Caco-2 (cell line): ENCODE measurements around the gene OR6K3. TPM values are rescaled to one million over a fixed set of nuclear protein-coding genes. Genes with fewer than 3 reads are reported as not detected.

Experiments
- BruUV-seq: library from RNA; stranded (reverse); fragments of 400-500 nt; replicated peaks from 2 replicates; lab custom pipeline; 2021; lab: Mats Ljungman, UMichigan
- CTCF ChIA-PET: fragments of 300-600 bp; sonication (Branson Sonifier 250); formaldehyde crosslinking; loops from one replicate; lab custom pipeline; 2022; ENCODE audit warnings: antibody characterized with exemption; lab: Charles Lee
- POLR2A ChIA-PET: fragments of 300-600 bp; sonication (Branson Sonifier 250); formaldehyde crosslinking; loops from one replicate; lab custom pipeline; 2022; ENCODE audit warnings: antibody characterized with exemption; lab: Charles Lee
- DNase-seq, 2 experiments: peaks; one replicate each; pipeline versions ENCODE4 v3.0.0 to v3.0.0-alpha.2; 2020 to 2022
- H3K27me3 ChIP-seq: replicated peaks from 2 replicates; pipeline ENCODE4 v1.6.0; 2011; ENCODE audit warnings: low read length; ENCODE audit not compliant: control insufficient read depth, insufficient read depth
- H3K36me3 ChIP-seq: 2 replicates; pipeline ENCODE4 v1.5.1; 2011; ENCODE audit warnings: low read length; ENCODE audit not compliant: control insufficient read depth, insufficient read depth
- H3K4me1 ChIP-seq: fragments of 250-450 bp; sonication (Bioruptor Pico); 2 replicates; pipeline ENCODE4 v1.5.1; 2020; ENCODE audit warnings: mild to moderate bottlenecking
- H3K4me3 ChIP-seq: 2 replicates; pipeline ENCODE4 v1.5.1; 2011; ENCODE audit warnings: low read depth, mild to moderate bottlenecking, control low read depth, low read length
- H3K9me3 ChIP-seq: fragments of 250-450 bp; sonication (Bioruptor Pico); 2 replicates; pipeline ENCODE4 v1.5.1; 2020; ENCODE audit warnings: mild to moderate bottlenecking, moderate library complexity
- H3K27ac Mint-ChIP-seq: one replicate; pipeline ENCODE4 v1.8.0; 2022; ENCODE audit warnings: mixed read lengths; ENCODE audit not compliant: unreplicated experiment
- H3K27me3 Mint-ChIP-seq: one replicate; pipeline ENCODE4 v1.8.0; 2022; ENCODE audit warnings: mixed read lengths; ENCODE audit not compliant: insufficient read depth, unreplicated experiment
- H3K36me3 Mint-ChIP-seq: one replicate; pipeline ENCODE4 v1.8.0; 2022; ENCODE audit warnings: mild to moderate bottlenecking, mixed read lengths; ENCODE audit not compliant: insufficient read depth, unreplicated experiment
- H3K4me1 Mint-ChIP-seq: one replicate; pipeline ENCODE4 v1.8.0; 2022; ENCODE audit warnings: low read depth, mixed read lengths; ENCODE audit not compliant: unreplicated experiment
- H3K4me3 Mint-ChIP-seq: one replicate; pipeline ENCODE4 v1.8.0; 2022; ENCODE audit warnings: mild to moderate bottlenecking, moderate library complexity, mixed read lengths; ENCODE audit not compliant: unreplicated experiment
- H3K9me3 Mint-ChIP-seq: one replicate; pipeline ENCODE4 v1.8.0; 2022; ENCODE audit warnings: mixed read lengths; ENCODE audit not compliant: unreplicated experiment
- intact Hi-C: fragments of 100-400 bp; cut with micrococcal nuclease; formaldehyde crosslinking; loops from one replicate; pipeline ENCODE4 v1.10.0; 2022; ENCODE audit not compliant: unreplicated experiment
- total RNA-seq: library from RNA; stranded (reverse); gene quantifications from 2 replicates; pipeline ENCODE4 v1.2.3, GENCODE V29; 2022
- TF ChIP-seq, protein P1 (sequence below), 2 experiments: fragments of 200-600 bp in 1 of 2; IDR thresholded peaks; 1 replicate in 1 of 2; 2 replicates in 1 of 2; pipeline versions ENCODE4 v1.5.1 to v1.8.0; 2011 to 2022; ENCODE audit warnings: antibody characterized with exemption in 1 of 2, control low read depth in 1 of 2, inconsistent platforms in 1 of 2, low read depth in 1 of 2, low read length in 1 of 2, mild to moderate bottlenecking in 1 of 2, moderate library complexity in 1 of 2; ENCODE audit not compliant: insufficient read depth in 1 of 2, severe bottlenecking in 1 of 2, unreplicated experiment in 1 of 2

The OR6K3 gene
- total RNA-seq, 1 experiment from 2014 or later, result not detected

DNA sequence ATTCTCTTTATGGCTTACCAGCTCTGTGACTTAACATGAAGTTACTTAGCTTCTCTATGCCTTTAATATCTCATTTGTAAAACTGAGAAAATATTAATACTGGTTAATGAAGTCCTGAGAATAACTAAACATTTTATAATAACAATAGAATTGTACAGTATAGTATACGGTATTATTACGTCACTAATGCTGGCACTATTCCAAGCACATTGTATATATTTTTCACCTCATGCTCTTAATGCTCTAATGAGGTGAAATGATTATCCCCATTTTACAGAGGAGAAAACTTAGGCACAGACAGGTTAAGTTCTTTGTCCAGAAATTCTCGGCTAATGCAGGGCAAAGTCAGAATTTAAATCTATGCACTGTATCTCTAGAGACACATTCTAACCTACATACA, 856 bp downstream of the OR6K3 start:
- ChIA-PET CTCF (no interaction called here), POLR2A (no interaction called here)
- TF ChIP-seq, protein P1, sequence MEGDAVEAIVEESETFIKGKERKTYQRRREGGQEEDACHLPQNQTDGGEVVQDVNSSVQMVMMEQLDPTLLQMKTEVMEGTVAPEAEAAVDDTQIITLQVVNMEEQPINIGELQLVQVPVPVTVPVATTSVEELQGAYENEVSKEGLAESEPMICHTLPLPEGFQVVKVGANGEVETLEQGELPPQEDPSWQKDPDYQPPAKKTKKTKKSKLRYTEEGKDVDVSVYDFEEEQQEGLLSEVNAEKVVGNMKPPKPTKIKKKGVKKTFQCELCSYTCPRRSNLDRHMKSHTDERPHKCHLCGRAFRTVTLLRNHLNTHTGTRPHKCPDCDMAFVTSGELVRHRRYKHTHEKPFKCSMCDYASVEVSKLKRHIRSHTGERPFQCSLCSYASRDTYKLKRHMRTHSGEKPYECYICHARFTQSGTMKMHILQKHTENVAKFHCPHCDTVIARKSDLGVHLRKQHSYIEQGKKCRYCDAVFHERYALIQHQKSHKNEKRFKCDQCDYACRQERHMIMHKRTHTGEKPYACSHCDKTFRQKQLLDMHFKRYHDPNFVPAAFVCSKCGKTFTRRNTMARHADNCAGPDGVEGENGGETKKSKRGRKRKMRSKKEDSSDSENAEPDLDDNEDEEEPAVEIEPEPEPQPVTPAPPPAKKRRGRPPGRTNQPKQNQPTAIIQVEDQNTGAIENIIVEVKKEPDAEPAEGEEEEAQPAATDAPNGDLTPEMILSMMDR (IDR thresholded peaks at IDR 0.05; ENCODE audit: insufficient read depth in 1 of 2, low read depth in 1 of 2, low read length in 1 of 2, severe bottlenecking in 1 of 2, unreplicated experiment in 1 of 2), result no peak
- no TSS peak for BruUV-seq
- no peaks in the 10 kb centered on the region for H3K36me3 Mint-ChIP-seq
- Histone ChIP-seq H3K36me3 (no peaks in the 10 kb centered on the region), H3K9me3 (no peaks in the 10 kb centered on the region), H3K4me3 (no peak overlapping the region), H3K4me1 (no peaks in the 10 kb centered on the region), H3K27me3 (no peaks in the 10 kb centered on the region)
- H3K27ac Mint-ChIP-seq, result no peak overlapping the region
- no peaks in the 10 kb centered on the region for H3K9me3 Mint-ChIP-seq
- H3K4me3 Mint-ChIP-seq, result no peak overlapping the region
- no peak for DNase-seq
- H3K27me3 Mint-ChIP-seq, result peaks cover 5% of the 10 kb centered on the region
- intact Hi-C loops, result no loop called here
- H3K4me1 Mint-ChIP-seq, result no peaks in the 10 kb centered on the region

DNA sequence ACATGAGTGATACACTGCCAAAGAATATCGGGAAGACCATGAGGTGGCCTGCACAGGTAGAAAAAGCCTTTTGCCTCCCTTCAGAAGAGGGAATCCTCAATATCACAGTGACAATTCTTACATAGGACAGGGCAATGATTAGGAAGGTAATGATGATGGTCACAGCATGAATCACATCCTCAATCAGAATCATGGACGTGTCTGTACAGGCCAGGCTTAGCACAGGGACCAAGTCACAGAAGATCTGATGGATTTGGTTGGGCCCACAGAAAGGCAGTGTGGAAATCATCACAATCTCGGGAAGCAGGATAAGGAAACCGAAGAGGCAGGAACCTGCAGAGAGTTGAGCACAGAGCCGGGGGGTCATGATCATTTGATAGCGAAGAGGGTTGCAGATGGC, 3.2 kb downstream of the OR6K3 start:
- no peaks in the 10 kb centered on the region for H3K4me1 ChIP-seq
- no peaks in the 10 kb centered on the region for H3K36me3 Mint-ChIP-seq
- H3K4me3 Mint-ChIP-seq, result no peak overlapping the region
- no peak overlapping the region for H3K4me3 ChIP-seq
- H3K9me3 ChIP-seq, result no peaks in the 10 kb centered on the region
- DNase-seq, result no peak
- no peak overlapping the region for H3K27ac Mint-ChIP-seq
- H3K27me3 ChIP-seq, result no peaks in the 10 kb centered on the region
- H3K4me1 Mint-ChIP-seq, result no peaks in the 10 kb centered on the region
- ChIA-PET CTCF (no interaction called here), POLR2A (no interaction called here)
- TF ChIP-seq, protein P1 (IDR thresholded peaks at IDR 0.05; ENCODE audit: insufficient read depth in 1 of 2, low read depth in 1 of 2, low read length in 1 of 2, severe bottlenecking in 1 of 2, unreplicated experiment in 1 of 2), result no peak
- no peaks in the 10 kb centered on the region for H3K9me3 Mint-ChIP-seq
- no TSS peak for BruUV-seq
- peaks cover 5% of the 10 kb centered on the region for H3K27me3 Mint-ChIP-seq
- intact Hi-C loops, result no loop called here
- H3K36me3 ChIP-seq, result no peaks in the 10 kb centered on the region

DNA sequence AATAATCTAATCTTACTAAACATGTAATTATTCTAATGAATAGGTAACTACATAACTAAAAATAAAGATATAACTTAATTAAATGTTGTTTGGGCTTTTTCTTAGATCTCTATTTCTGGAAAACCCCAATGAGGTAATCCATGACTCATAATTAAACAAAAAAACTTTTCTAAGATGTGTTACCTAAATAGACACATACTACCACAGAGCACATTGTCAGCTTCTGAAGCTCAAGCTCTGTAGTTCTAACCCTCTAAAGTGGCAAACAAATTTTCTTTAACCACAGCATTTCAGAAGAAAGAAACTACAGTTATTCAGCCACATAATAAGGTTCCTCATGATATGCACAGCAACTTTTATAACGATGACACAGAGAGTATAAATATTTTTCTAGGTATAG, 4.2 kb downstream of the OR6K3 start:
- H3K36me3 Mint-ChIP-seq, result no peaks in the 10 kb centered on the region
- H3K4me3 Mint-ChIP-seq, result no peak overlapping the region
- H3K9me3 ChIP-seq, result no peaks in the 10 kb centered on the region
- no peak overlapping the region for H3K4me3 ChIP-seq
- H3K27me3 ChIP-seq, result no peaks in the 10 kb centered on the region
- BruUV-seq, result no TSS peak
- ChIA-PET POLR2A (no interaction called here), CTCF (no interaction called here)
- no peaks in the 10 kb centered on the region for H3K4me1 Mint-ChIP-seq
- intact Hi-C loops, result no loop called here
- no peaks in the 10 kb centered on the region for H3K36me3 ChIP-seq
- no peak for DNase-seq
- peaks cover 6% of the 10 kb centered on the region for H3K27me3 Mint-ChIP-seq
- H3K27ac Mint-ChIP-seq, result no peak overlapping the region
- TF ChIP-seq, protein P1 (IDR thresholded peaks at IDR 0.05; ENCODE audit: insufficient read depth in 1 of 2, low read depth in 1 of 2, low read length in 1 of 2, severe bottlenecking in 1 of 2, unreplicated experiment in 1 of 2), result no peak
- H3K9me3 Mint-ChIP-seq, result no peaks in the 10 kb centered on the region
- no peaks in the 10 kb centered on the region for H3K4me1 ChIP-seq
